Gastroesophageal sphincter (tissue), 4 donors: Measurements from ENCODE around the gene PPARGC1A. TPM values are rescaled to one million over a fixed set of nuclear protein-coding genes. Genes with fewer than 3 reads are reported as not detected.

Experiments
- ATAC-seq: fragments of 150-250 bp; one replicate; pipeline ENCODE4 v1.9.1; 2016; ENCODE audit warnings: mild to moderate bottlenecking, moderate library complexity
- H3K27ac ChIP-seq, 4 donors: fragments of 200-600 bp; sonication (generic) in 3 of 4; 1 replicate in 3 of 4; 2 replicates in 1 of 4; pipeline ENCODE4 v1.5.1; 2016 to 2019
- H3K27me3 ChIP-seq: fragments of 200-600 bp; sonication (generic); one replicate; pipeline ENCODE4 v1.5.1; 2019
- H3K36me3 ChIP-seq, 2 donors: fragments of 200-600 bp; sonication (generic); one replicate each; pipeline ENCODE4 v1.5.1; 2019; ENCODE audit warnings: control low read depth in 1 of 2
- H3K4me1 ChIP-seq, 3 donors: fragments of 200-600 bp; sonication (generic); 1 replicate in 2 of 3; 2 replicates in 1 of 3; pipeline ENCODE4 v1.5.1; 2016 to 2019; ENCODE audit warnings: control low read depth in 2 of 3
- H3K4me3 ChIP-seq, 2 donors: fragments of 200-600 bp; sonication (generic); one replicate each; pipeline ENCODE4 v1.5.1; 2019; ENCODE audit warnings: mild to moderate bottlenecking in 1 of 2, moderate library complexity in 1 of 2
- H3K9me3 ChIP-seq, 3 donors: fragments of 200-600 bp; sonication (generic); one replicate each; pipeline ENCODE4 v1.5.1; 2017 to 2019; ENCODE audit warnings: control low read depth in 2 of 3
- EP300 ChIP-seq: sonication (generic); formaldehyde crosslinking; IDR thresholded peaks from one replicate; pipeline ENCODE4 v1.6.1; 2017; ENCODE audit warnings: antibody characterized with exemption, mild to moderate bottlenecking
- POLR2A ChIP-seq, 2 donors: fragments of 450-650 bp; IDR thresholded peaks; one replicate each; pipeline ENCODE4 v1.6.1; 2017; ENCODE audit warnings: antibody characterized with exemption in 2 of 2, mild to moderate bottlenecking in 2 of 2, moderate library complexity in 1 of 2
- POLR2AphosphoS5 ChIP-seq: sonication (generic); formaldehyde crosslinking; IDR thresholded peaks from one replicate; pipeline ENCODE4 v1.6.1; 2017; ENCODE audit warnings: antibody characterized with exemption
- WGBS, 2 donors: methylation state at CpG; one replicate each; pipeline ENCODE4 v1.1.5; 2018; ENCODE audit warnings: low coverage in 1 of 2; 5-methylcytosine and 5-hydroxymethylcytosine counted together
- total RNA-seq, 4 donors: library from RNA; depleted of rRNA; stranded (reverse); fragments of >200 nt; gene quantifications; one replicate each; pipeline ENCODE4 v1.1.0, GENCODE V29; 2016
- TF ChIP-seq, protein P1 (sequence below), 4 experiments: fragments of 200-600 bp in 2 of 4; fragments of 450-650 bp in 2 of 4; sonication (generic) in 1 of 4; IDR thresholded peaks; one replicate each; pipeline ENCODE4 v1.5.1; 2017 to 2019; ENCODE audit warnings: antibody characterized with exemption in 4 of 4, mild to moderate bottlenecking in 2 of 4, moderate library complexity in 2 of 4

PPARGC1A gene
- total RNA-seq, 4 donors from 2014 or later: 5.8 to 43.7 (median 18.3) TPM

DNA sequence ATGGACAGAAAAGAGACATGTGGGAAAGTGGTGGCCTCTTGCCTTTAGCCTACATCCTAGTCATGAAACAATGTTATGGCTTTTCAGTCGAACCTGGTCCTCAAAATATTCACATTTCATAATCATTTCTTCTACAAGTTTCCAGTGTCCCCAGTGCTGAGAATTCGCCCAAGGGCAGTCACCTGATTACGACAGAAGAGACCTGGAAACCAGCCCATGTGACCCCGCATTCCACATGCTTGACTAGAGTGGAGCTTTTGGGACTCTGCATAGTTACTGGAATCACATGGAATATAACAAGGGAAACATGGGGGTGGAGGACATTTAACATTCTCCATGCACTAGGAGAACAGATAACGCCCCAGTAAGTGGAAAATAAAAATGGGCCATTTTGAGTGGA is 100.1 kb downstream of the PPARGC1A start:
- Histone ChIP-seq H3K27ac (no peak overlapping the region), H3K36me3 (peaks cover 0 to 5% of the 10 kb centered on the region in 2 donors), H3K4me1 (peaks cover 0 to 18% (median 2%) of the 10 kb centered on the region in 3 donors), H3K4me3 (no peak overlapping the region), H3K27me3 (no peaks in the 10 kb centered on the region), H3K9me3 (no peaks in the 10 kb centered on the region)
- TF ChIP-seq POLR2AphosphoS5 (peak; percentile 22), POLR2A (IDR thresholded peaks at IDR 0.05) (no peak)
- TF ChIP-seq, protein P1, sequence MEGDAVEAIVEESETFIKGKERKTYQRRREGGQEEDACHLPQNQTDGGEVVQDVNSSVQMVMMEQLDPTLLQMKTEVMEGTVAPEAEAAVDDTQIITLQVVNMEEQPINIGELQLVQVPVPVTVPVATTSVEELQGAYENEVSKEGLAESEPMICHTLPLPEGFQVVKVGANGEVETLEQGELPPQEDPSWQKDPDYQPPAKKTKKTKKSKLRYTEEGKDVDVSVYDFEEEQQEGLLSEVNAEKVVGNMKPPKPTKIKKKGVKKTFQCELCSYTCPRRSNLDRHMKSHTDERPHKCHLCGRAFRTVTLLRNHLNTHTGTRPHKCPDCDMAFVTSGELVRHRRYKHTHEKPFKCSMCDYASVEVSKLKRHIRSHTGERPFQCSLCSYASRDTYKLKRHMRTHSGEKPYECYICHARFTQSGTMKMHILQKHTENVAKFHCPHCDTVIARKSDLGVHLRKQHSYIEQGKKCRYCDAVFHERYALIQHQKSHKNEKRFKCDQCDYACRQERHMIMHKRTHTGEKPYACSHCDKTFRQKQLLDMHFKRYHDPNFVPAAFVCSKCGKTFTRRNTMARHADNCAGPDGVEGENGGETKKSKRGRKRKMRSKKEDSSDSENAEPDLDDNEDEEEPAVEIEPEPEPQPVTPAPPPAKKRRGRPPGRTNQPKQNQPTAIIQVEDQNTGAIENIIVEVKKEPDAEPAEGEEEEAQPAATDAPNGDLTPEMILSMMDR (IDR thresholded peaks at IDR 0.05): no peak
- ATAC-seq: peak; percentile 60
- WGBS, 2 donors: 50 to 51% methylated on average over 5 of the region's 5 CpGs

DNA sequence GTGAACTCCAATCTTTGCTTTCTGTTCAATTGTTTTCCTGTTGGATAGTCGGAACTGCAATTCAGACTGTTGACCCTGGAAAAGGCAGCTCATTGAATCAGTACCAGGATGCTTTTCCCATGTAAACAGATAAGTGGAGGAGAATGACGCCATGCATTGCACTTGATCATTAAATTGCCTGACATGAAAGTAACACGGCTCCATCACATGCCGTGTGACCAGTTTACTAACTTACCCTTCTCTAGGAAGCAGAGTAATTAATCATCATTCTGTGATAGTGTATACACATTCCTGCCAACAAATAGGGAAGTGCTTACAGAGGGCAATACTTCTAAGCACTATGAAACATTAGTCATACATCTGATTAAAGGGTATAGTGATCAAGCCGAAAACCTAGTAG is 101.4 kb downstream of the PPARGC1A start:
- H3K4me3 ChIP-seq: no peak overlapping the region
- H3K36me3 ChIP-seq: no peaks in the 10 kb centered on the region
- no peak overlapping the region for H3K27ac ChIP-seq
- 18 to 59% methylated on average over 4 to 5 of the region's 5 CpGs for WGBS, 2 donors
- H3K9me3 ChIP-seq: no peaks in the 10 kb centered on the region
- ATAC-seq: no peak
- TF ChIP-seq, protein P1 (IDR thresholded peaks at IDR 0.05): no peak
- TF ChIP-seq POLR2A (IDR thresholded peaks at IDR 0.05) (no peak), POLR2AphosphoS5 (no peak), EP300 (no peak)
- no peaks in the 10 kb centered on the region for H3K27me3 ChIP-seq
- peaks cover 0 to 18% (median 2%) of the 10 kb centered on the region in 3 donors for H3K4me1 ChIP-seq

- no peak overlapping the region for H3K27ac ChIP-seq
- no peaks in the 10 kb centered on the region for H3K36me3 ChIP-seq
- TF ChIP-seq EP300 (no peak), POLR2A (IDR thresholded peaks at IDR 0.05) (no peak), POLR2AphosphoS5 (no peak)
- TF ChIP-seq, protein P1 (IDR thresholded peaks at IDR 0.05): no peak
- no peaks in the 10 kb centered on the region for H3K27me3 ChIP-seq
- no peak for ATAC-seq
- WGBS, 2 donors: 87 to 93% methylated on average over 2 to 3 of the region's 3 CpGs
- H3K4me1 ChIP-seq: peaks cover 0 to 18% (median 2%) of the 10 kb centered on the region in 3 donors
- H3K9me3 ChIP-seq: no peaks in the 10 kb centered on the region
- no peak overlapping the region for H3K4me3 ChIP-seq
Observed at GRCh38 chr4:23788027-23788426, 101.8 kb downstream of the PPARGC1A start.

- H3K4me1 ChIP-seq: no peaks in the 10 kb centered on the region
- no peak for ATAC-seq
- no peak overlapping the region for H3K27ac ChIP-seq
- no peaks in the 10 kb centered on the region for H3K36me3 ChIP-seq
- TF ChIP-seq EP300: no peak
- TF ChIP-seq, protein P1 (IDR thresholded peaks at IDR 0.05): no peak
- H3K9me3 ChIP-seq: no peaks in the 10 kb centered on the region
- no peak overlapping the region for H3K4me3 ChIP-seq
- no peaks in the 10 kb centered on the region for H3K27me3 ChIP-seq
- 64 to 84% methylated on average over 5 to 6 of the region's 6 CpGs for WGBS, 2 donors
Observed at GRCh38 chr4:23782778-23783437, 106.9 kb downstream of the PPARGC1A start.

GRCh38 chr4:23779839-23780238 is 110.0 kb downstream of the PPARGC1A start:
- H3K4me1 ChIP-seq: peaks cover 0 to 14% (median 0%) of the 10 kb centered on the region in 3 donors
- no peaks in the 10 kb centered on the region for H3K27me3 ChIP-seq
- TF ChIP-seq POLR2AphosphoS5: no peak
- TF ChIP-seq, protein P1 (IDR thresholded peaks at IDR 0.05): no peak
- TF ChIP-seq POLR2A (IDR thresholded peaks at IDR 0.05): no peak
- TF ChIP-seq EP300: no peak
- no peak overlapping the region for H3K27ac ChIP-seq
- H3K36me3 ChIP-seq: no peaks in the 10 kb centered on the region
- 67 to 100% methylated on average over 2 to 4 of the region's 7 CpGs for WGBS, 2 donors
- no peaks in the 10 kb centered on the region for H3K9me3 ChIP-seq
- no peak overlapping the region for H3K4me3 ChIP-seq
- no peak for ATAC-seq
